ENCODE data around the gene SRSF5.

SRSF5 gene

DNA sequence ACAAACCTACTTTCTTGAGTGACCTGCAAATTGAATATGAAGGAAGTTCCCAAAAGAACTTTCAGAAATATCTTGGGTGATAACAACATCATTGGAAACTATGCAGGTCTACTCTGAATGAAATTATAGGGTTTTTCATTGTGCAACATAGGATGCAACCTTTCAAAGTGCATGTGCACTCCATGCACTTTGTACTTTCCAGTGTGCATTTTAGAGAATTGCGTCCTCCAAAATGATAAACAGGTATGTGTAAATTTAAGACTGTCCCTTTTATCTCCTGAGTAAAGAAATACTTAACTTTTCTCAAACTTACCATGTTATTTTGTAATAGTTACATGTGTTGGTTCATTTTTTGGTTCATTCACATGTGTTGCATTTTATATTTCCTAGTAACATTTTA, 13.2 kb downstream of the SRSF5 start:
- DNase-seq = no peak
- H3K36me3 Mint-ChIP-seq (ENCODE audit: low read depth) = peaks cover 52% of the 10 kb centered on the region
- no peak for ATAC-seq
- peaks cover 33% of the 10 kb centered on the region for H3K4me1 Mint-ChIP-seq
- H3K4me3 Mint-ChIP-seq = no peak overlapping the region
- H3K9me3 Mint-ChIP-seq = no peaks in the 10 kb centered on the region
- H3K27ac Mint-ChIP-seq = no peak overlapping the region
- no peaks in the 10 kb centered on the region for H3K27me3 Mint-ChIP-seq

GRCh38 chr14:69780952-69781351, 14.0 kb downstream of the SRSF5 start:
- H3K4me1 Mint-ChIP-seq = peaks cover 25% of the 10 kb centered on the region
- no peak overlapping the region for H3K27ac Mint-ChIP-seq
- DNase-seq (no peak), ATAC-seq (no peak)
- H3K27me3 Mint-ChIP-seq = no peaks in the 10 kb centered on the region
- H3K4me3 Mint-ChIP-seq = no peak overlapping the region
- peaks cover 46% of the 10 kb centered on the region for H3K36me3 Mint-ChIP-seq (ENCODE audit: low read depth)
- no peaks in the 10 kb centered on the region for H3K9me3 Mint-ChIP-seq

DNA sequence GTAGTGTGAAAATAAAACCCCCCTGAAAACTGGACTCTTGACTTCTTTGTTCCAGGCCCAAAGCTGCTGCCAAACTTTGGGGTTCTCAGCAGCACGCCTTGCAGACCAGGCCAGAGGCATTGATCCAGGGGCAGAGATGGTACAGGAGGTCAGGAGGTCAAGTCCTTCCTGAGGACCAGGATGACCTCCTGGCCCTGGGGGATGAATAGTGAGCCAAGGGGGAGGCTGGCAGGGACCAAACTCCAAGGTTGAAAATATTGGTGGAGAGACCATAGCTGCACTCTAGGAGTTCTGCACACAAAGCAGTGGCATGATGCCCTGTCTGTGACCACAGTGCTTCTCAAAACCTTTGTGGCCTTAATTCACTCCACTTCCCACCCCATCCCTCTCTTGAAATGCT, 18.0 kb downstream of the SRSF5 start:
- no peak for ATAC-seq

DNA sequence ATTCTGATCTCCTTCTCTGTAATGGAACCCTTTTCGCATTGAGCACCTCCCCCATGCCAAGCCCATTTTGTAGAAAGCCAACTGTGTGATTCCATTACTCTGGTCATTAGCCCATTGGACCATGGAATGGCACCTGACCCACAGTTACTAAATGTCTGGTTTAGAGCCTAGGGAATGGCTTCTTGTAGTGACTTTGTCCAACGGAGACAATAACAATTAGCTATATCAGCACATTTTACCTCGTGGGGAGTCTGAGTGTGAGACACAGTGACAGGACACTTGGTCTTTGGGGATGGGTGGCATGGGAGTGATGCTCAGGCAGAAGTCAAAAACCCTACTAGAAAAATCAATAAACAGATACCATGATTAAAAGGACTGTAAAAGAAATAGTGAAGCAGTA, 19.7 kb downstream of the SRSF5 start:
- Mint-ChIP-seq H3K27me3 (no peaks in the 10 kb centered on the region), H3K9me3 (no peaks in the 10 kb centered on the region), H3K4me1 (no peaks in the 10 kb centered on the region), H3K27ac (no peak overlapping the region), H3K36me3 (ENCODE audit: low read depth) (peaks cover 11% of the 10 kb centered on the region), H3K4me3 (no peak overlapping the region)
- ATAC-seq (no peak), DNase-seq (no peak)

More for the DNA sequence above, 18.0 kb downstream of the SRSF5 start:
- H3K4me3 Mint-ChIP-seq = no peak overlapping the region
- peaks cover 21% of the 10 kb centered on the region for H3K36me3 Mint-ChIP-seq (ENCODE audit: low read depth)
- H3K9me3 Mint-ChIP-seq = no peaks in the 10 kb centered on the region
- H3K4me1 Mint-ChIP-seq = no peaks in the 10 kb centered on the region
- no peak for DNase-seq
- H3K27me3 Mint-ChIP-seq = no peaks in the 10 kb centered on the region
- no peak overlapping the region for H3K27ac Mint-ChIP-seq

GRCh38 chr14:69789118-69789640, 22.2 kb downstream of the SRSF5 start:
- Mint-ChIP-seq H3K27ac (no peak overlapping the region), H3K4me3 (no peak overlapping the region), H3K4me1 (no peaks in the 10 kb centered on the region), H3K27me3 (no peaks in the 10 kb centered on the region), H3K9me3 (no peaks in the 10 kb centered on the region), H3K36me3 (ENCODE audit: low read depth) (peaks cover 8% of the 10 kb centered on the region)
- DNase-seq (no peak), ATAC-seq (no peak)

DNA sequence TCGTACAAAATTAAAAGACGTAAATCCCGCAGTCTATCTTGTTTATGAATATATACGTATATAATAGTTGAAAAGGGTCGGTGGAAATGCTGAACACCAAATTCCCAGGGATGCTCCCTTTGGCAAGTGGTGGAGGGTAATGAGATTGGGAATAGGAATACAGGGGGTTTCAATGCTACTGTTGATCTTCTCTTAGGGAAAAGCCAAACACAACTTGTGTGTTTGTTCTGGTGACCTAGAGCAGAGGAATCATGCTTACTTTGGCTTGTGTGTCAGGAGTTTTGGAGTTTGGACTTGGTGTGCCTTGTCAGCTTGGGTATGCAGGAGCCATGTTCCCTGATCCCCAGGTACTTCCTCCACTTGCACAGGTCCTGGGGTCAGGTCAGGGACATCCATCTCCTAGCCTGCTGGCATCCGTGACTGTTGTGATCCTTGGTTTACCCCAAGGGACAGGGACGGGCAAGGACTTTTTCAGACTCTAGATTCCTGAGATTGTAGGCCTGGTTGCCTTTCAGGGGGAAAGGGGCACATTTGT, 26.0 kb downstream of the SRSF5 start:
- H3K9me3 Mint-ChIP-seq = no peaks in the 10 kb centered on the region
- H3K27me3 Mint-ChIP-seq = no peaks in the 10 kb centered on the region
- H3K36me3 Mint-ChIP-seq (ENCODE audit: low read depth) = no peaks in the 10 kb centered on the region
- ATAC-seq = no peak
- no peak overlapping the region for H3K27ac Mint-ChIP-seq
- DNase-seq = no peak
- no peaks in the 10 kb centered on the region for H3K4me1 Mint-ChIP-seq
- H3K4me3 Mint-ChIP-seq = no peak overlapping the region

DNA sequence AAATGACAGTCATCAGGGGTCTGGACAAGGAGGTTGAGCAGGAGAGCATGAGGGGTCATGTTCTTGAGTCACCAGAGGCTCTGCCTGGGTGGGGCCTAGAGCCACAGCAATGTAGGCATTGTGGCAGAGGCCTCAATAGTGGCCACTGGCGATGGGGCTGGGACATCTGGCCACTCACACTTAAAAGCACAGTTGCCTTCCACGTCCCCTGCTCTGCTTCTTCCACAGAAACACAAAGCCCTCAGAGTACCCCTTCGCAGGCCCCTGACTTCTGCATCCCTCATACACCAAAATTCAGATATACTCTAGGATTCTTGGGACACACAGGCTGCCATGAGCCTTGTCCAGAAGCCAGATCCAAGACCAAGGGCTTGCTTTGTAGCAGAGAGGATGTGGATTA, 27.8 kb downstream of the SRSF5 start:
- Mint-ChIP-seq H3K36me3 (ENCODE audit: low read depth) (no peaks in the 10 kb centered on the region), H3K9me3 (no peaks in the 10 kb centered on the region), H3K4me3 (no peak overlapping the region), H3K4me1 (no peaks in the 10 kb centered on the region), H3K27ac (no peak overlapping the region), H3K27me3 (peaks cover 2% of the 10 kb centered on the region)
- ATAC-seq (no peak), DNase-seq (no peak)

DNA sequence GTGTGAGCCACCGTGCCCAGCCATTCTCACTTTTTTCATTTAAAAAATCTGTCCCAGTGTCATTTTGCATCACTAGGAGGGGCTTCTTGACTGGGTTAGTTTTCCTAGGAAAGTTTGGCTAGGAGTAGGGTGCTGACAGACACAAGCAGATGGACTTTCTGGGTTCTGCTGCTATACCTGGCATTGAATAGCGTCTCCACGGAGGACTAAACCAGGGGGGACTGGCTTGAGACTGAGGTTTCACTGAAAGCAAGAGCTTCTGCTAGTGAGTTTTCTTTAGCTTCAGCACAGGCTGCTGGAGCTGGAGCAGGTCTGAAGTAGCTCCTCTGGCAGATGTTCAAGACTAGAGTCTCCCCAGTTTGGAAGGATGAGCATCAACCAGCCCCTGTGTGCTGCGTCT, 28.7 kb downstream of the SRSF5 start:
- peaks cover 2% of the 10 kb centered on the region for H3K27me3 Mint-ChIP-seq
- H3K4me3 Mint-ChIP-seq = no peak overlapping the region
- DNase-seq (no peak), ATAC-seq (no peak)
- H3K27ac Mint-ChIP-seq = no peak overlapping the region
- H3K4me1 Mint-ChIP-seq = no peaks in the 10 kb centered on the region
- no peaks in the 10 kb centered on the region for H3K9me3 Mint-ChIP-seq
- H3K36me3 Mint-ChIP-seq (ENCODE audit: low read depth) = no peaks in the 10 kb centered on the region

- no peak for ATAC-seq
- peaks cover 2% of the 10 kb centered on the region for H3K27me3 Mint-ChIP-seq
- no peaks in the 10 kb centered on the region for H3K4me1 Mint-ChIP-seq
- H3K9me3 Mint-ChIP-seq = no peaks in the 10 kb centered on the region
- H3K27ac Mint-ChIP-seq = no peak within 1 kb of the TSS
- no peaks in the 10 kb centered on the region for H3K36me3 Mint-ChIP-seq (ENCODE audit: low read depth)
- no peak within 1 kb of the TSS for H3K4me3 Mint-ChIP-seq
- no peak for DNase-seq
These were observed 30.0 kb downstream of the SRSF5 start, which contains the start of gene SLC10A1 for GRCh38 chr14:69796797-69797500. Gene SLC10A1 (minus strand): TSS chr14:69797241. CDS start chr14:69797155, 86 bp downstream.

DNA sequence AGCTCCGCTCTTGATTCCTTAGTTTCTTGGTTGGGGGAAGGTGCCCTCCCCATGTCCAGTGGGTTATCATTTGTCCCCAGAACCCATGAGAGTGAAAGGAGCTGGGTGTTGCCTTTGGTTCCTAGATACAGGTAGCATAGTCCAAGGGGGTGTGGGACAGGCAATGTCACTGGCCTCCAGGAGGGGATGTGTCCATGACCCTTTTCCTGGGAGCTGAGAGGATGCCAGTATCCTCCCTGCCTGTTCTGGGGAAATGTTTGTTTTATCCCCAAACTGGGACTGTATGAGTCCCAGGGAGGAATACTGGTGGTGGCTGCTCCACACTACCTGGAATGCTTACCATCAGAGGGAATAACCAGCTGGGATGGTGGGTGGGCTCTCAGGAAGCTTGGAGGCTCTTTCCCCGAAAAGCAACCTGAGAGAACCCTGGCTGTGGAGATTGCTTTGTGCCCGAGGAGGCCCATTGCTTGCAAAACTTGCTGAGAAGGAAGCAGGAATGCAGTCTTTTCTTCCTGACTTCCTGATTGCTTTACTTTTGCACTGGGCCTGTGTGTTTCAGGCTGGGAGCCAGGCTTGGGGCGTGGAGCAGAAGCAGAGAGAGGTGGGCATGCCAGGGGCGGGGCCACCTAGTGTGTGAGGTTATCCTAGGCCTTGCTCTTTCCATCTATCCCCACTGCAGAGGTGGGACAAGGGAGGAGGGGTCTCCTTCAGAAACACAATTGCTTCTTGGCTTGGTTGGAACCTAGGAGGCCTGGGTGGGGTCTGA, 30.8 kb downstream of the SRSF5 start:
- no peak for DNase-seq
- Mint-ChIP-seq H3K36me3 (ENCODE audit: low read depth) (no peaks in the 10 kb centered on the region), H3K4me1 (no peaks in the 10 kb centered on the region), H3K4me3 (no peak overlapping the region), H3K27me3 (peaks cover 2% of the 10 kb centered on the region), H3K27ac (no peak overlapping the region), H3K9me3 (no peaks in the 10 kb centered on the region)
- no peak for ATAC-seq

- H3K36me3 Mint-ChIP-seq (ENCODE audit: low read depth) = no peaks in the 10 kb centered on the region
- ATAC-seq = no peak
These were observed 31.4 kb downstream of the SRSF5 start for GRCh38 chr14:69798339-69798735.

GRCh38 chr14:69803753-69804152, 36.8 kb downstream of the SRSF5 start:
- DNase-seq (no peak), ATAC-seq (no peak)
- no peaks in the 10 kb centered on the region for H3K36me3 Mint-ChIP-seq (ENCODE audit: low read depth)
- no peak overlapping the region for H3K27ac Mint-ChIP-seq
- H3K4me3 Mint-ChIP-seq = no peak overlapping the region
- H3K27me3 Mint-ChIP-seq = peaks cover 5% of the 10 kb centered on the region
- no peaks in the 10 kb centered on the region for H3K4me1 Mint-ChIP-seq
- no peaks in the 10 kb centered on the region for H3K9me3 Mint-ChIP-seq

More at GRCh38 chr14:69798339-69798735, 31.4 kb downstream of the SRSF5 start:
- no peak overlapping the region for H3K4me3 Mint-ChIP-seq
- H3K9me3 Mint-ChIP-seq = no peaks in the 10 kb centered on the region
- DNase-seq = no peak
- no peak overlapping the region for H3K27ac Mint-ChIP-seq
- peaks cover 4% of the 10 kb centered on the region for H3K27me3 Mint-ChIP-seq
- no peaks in the 10 kb centered on the region for H3K4me1 Mint-ChIP-seq

DNA sequence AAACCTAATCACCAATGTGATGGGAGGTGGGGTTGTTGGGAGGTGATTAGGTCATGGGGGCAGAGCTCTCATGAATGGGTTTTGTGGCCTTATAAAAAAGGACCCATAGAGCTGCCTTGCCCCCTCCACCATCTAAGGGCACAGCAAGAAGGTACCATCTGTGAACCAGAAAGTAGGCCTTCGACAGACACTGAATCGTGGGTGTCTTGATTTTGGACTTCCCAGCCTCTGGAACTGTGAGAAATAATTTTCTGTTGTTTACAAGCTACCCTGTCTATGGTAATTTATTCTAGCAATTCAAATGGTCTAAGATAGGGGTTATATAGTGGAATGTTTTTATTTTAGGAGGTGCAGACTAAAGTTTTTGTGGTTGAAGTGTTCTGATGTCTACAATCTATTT, 38.0 kb downstream of the SRSF5 start:
- Mint-ChIP-seq H3K4me3 (no peak overlapping the region), H3K4me1 (no peaks in the 10 kb centered on the region), H3K36me3 (ENCODE audit: low read depth) (no peaks in the 10 kb centered on the region), H3K27me3 (peaks cover 2% of the 10 kb centered on the region), H3K27ac (no peak overlapping the region), H3K9me3 (no peaks in the 10 kb centered on the region)
- no peak for DNase-seq
- no peak for ATAC-seq

DNA sequence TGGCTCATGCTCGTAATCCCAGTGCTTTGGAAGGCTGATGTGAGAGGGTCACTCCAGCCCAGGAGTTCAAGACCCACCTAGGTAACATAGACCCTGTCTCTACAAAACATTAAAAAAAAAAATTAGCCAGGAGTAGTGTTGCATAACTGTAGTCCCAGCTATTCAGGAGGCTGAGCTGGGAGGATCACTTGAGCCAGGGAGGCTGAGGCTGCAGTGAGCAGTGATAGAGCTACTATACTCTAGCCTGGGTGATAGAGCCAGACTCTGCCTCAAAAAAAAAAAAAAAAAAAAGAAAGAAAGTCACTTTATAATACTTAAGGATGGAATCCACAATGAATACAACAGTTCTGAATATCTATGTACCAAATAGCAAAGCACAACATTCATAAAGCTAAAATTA, 40.2 kb downstream of the SRSF5 start:
- no peak overlapping the region for H3K4me3 Mint-ChIP-seq
- no peak for DNase-seq
- H3K4me1 Mint-ChIP-seq = no peaks in the 10 kb centered on the region
- H3K27ac Mint-ChIP-seq = no peak overlapping the region
- no peak for ATAC-seq
- H3K27me3 Mint-ChIP-seq = peaks cover 4% of the 10 kb centered on the region
- no peaks in the 10 kb centered on the region for H3K9me3 Mint-ChIP-seq
- H3K36me3 Mint-ChIP-seq (ENCODE audit: low read depth) = no peaks in the 10 kb centered on the region

All from activated naive CD8-positive, alpha-beta T cell treated with anti-CD3 and anti-CD28 coated beads, Interleukin-2, amount 50 U/mL, for 24 hours (primary cell).